Measurements from ENCODE around the gene PCGF3.
"Not testable (repeated sequence)": the region's sequence is repeated elsewhere in the genome, so short reads cannot be mapped to it uniquely, and the experiment has no call there.

PCGF3 gene

DNA sequence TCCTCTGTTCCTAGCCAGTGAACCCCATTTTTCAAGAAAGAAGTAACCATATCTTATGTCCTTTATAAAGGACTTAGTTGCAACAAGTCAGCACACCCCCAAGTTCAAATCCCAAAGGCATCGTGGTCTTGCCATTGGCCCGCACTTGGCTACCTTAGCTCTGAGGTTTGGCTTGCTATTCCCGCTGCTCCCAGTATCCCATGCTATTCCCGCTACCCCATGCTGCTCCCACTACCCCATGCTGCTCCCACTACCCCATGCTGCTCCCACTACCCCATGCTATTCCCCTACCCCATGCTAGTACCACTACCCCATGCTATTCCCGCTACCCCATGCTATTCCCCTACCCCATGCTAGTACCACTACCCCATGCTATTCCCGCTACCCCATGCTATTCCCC lies 37.4 kb upstream of the PCGF3 start:
- DNase-seq (ENCODE audit: low read depth in 2 of 2), result not testable (repeated sequence)

DNA sequence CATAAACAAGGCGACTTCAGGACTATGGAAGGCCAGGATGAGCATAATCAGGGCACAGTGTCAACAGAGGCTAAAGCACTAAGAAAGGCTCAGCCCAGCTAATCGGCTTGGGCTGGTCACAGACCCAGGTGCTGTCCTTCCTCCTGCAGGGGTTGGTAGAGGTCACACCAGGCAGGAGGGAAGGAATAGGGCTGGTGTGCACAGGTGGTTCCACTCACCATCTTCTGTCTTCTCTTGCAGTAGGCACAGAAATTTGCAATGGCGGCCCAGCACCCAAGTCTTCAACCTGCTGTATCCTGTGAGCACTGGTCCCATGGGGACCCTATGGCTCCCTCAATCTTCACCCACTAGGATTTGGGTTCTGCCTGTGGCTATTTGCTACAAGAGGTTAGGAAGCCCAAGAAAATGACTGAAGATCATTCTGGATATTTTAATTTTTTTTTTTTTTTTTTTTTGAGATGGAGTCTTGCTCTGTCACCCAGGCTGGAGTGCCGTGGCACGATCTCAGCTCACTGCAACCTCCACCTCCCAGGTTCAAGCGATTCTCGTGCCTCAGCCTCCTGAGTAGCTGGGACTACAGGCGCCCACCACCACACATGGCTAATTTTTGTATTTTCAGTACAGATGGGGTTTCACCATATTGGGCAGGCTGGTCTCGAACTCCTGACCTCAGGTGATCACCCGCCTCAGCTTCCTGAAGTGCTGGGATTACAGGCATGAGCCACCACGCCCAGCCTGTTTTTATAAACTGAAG lies 35.6 kb upstream of the PCGF3 start:
- not testable (repeated sequence) for DNase-seq (ENCODE audit: low read depth in 2 of 2)

DNA sequence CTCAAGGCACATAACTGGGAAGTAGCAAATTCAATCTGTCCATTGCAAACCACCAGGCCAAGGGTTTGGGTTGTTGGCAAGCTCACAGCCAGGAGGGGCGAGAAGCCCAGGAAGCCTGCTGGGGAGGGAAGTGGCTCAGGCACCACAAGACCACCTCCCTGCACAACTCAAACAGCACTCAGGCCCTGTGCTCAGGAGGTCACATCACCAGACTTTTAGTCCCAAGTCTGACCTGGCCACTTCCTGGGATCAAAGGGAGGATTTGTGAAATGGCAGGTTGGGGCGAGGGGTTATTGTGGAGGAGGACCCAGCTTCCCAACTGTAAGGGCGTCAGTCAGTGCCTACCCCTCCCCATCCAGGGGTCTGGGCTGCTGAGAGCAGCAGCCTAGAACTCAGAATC lies 33.9 kb upstream of the PCGF3 start:
- no peak for DNase-seq (ENCODE audit: low read depth in 2 of 2)

DNA sequence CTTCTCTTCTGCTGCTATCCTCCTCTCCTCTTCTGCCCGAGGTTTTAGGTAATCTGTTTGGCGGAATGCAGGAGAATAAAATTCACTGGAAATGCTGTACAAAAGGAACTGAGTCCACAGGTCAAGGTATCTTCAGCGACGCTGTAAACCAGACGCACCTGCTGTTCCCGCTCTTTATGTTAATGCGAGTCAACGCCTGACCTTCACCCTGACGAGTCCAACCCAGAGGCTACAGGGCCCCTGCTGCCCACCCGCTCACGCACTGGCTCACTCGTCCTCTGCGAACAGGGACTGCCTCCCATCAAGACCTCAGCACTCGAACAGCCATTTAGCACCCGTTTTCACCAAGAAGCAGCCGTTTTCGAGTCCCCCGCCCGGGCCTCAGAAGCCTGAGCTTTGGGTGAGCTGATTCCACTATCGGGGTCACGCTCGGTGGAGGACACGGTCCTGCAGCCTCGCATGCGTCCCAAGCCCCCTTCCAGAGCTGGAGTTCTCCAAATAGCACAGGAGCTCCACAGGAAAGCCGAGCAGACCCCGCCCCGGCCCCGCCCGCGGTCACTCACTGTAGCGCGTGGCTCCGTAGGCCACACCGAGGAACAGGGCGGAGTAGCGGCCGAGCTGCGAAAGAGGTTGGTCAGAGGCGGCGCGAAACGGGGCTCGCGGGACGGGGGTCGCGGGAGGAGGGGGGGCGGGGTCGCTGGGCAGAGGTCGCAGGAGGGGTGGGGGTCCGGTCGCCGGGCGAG lies 32.1 kb upstream of the PCGF3 start:
- DNase-seq (ENCODE audit: low read depth in 2 of 2), result no peak

DNA sequence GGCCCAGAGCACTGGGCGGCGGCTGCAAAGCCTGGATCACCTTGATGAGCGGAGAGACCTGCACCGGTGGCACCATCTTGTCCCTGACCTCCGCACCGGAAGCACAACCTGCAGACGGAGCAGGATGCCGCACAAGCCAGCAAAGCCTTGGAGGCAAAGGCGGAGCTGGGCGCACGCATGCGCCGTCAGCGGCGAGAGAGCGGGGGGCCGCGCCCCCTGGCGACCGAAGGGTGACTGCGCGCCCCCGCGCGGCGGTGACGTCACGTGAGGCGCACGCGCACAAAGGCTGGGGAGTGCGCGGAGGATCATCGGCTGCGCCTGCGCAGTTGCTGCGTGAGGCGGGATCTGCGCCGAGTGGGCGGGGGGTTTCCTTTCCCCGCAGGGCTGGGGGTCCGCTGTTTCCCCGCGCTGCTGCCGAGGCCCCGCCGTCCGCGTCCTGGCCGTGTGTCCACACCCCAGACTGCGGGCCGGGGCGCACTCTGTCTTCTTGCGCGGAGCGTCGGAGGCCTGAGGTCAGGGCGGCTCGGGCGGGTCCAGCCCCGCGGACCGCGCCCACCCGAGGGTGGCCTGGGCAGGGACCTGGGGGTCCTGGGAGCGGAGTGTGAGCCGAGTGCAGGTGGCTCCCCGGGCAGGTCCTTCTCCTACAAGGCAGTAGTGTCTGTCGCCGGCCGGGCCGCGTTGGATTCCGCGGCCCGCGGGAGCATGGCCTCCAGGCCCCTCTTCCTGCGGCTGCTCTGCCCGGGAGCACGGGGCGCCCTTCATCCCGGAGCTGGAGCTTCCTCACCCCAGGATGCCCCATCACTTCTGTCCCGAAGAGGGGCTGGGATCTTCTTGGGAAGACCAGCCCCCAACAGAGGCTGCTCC lies 31.2 kb upstream of the PCGF3 start, which contains the start of the genes ATP5ME and MYL5:
TSS of gene ATP5ME (minus strand) at position 105 of the 864 bp plus-strand sequence. CDS start at position 76, 29 bp downstream.
TSS of gene MYL5 (plus strand) at position 371 of the 864 bp plus-strand sequence. CDS start 3,485 bp downstream, outside the sequence.
- peak; percentile 93 to 96 for DNase-seq (ENCODE audit: low read depth in 2 of 2)

DNA sequence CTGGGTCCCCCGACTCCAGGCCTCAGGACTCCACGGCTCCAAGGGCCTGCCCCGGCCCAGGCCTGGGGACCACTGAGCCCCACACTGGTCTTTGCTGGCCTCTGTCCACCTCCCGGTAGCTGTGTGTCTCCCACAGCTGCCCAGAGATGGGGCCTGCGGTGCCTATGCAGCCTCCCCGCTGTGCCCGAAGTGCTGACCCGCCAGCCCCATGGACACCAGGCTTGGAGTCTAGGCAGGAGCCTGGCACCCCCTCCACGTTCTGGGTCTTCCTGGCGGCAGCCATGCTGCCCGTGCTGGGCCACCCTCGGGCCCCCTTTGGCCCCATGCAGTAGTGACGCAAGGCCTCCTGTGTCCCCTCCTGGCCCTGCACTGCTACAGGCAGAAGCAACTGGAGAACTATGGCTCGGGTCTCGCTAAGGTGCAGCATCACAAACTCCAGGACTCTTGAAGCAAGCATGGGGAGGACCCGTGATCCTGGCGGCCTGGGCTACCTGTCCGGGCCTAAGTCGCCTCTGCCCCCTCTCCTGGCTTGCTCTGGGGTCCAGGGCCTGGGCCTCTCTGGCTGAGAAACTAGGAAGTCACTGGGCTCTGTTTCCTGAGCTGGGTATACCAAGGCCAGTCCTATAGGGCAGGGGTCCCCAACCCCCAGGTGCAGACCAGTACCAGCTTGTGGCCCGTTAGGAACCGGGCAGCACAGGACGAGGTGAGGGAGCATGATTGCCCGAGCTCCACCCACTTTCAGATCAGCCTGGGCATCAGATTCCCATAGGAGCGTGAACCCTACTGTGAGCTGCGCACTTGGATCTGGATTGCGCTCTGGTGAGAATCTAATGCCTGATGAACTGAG lies 30.4 kb upstream of the PCGF3 start:
- no peak for DNase-seq (ENCODE audit: low read depth in 2 of 2)

DNA sequence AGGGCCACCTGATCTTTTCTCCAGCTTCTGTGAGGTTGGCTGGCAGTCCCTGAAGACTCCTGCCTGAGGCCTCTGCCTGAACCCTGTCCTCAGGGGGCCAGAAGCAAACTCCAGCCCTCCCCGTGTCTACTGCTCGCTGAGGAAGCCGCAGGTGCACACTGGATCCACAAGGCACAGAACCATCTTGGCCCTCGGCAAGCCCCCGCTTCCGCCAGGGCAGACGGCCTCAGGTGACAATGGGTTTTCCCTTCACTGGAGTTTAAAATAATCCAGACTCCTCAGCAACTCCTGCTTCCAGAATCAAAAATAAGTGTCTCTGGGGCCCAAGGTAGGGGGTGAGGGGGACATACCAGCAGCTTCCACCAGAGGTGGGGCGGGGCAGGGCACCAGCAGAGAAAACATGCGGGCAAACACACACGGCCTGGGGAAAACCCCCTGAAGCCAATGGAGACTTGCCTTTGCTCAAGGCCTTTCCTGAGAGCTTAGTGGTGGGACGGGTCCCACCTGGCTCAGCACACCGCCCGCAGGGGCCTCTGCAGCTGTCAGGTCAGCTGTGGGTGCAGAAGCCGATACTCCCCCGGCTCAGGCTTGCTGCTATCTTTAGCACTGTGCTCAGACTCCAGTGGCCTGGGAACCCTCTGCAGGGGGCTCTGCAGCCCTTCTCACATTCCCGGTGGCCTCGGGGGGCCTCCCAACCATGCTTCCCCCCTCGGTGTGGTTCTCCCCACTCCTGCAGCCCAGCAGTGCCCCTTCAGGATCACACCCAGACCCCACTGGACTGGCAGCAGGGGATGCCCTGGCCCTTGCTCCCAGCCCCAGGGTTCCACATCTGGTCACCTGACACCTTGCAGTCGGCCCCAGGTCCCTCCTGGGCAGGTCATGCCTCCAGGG lies 29.4 kb upstream of the PCGF3 start:
- no peak for DNase-seq (ENCODE audit: low read depth in 2 of 2)

DNA sequence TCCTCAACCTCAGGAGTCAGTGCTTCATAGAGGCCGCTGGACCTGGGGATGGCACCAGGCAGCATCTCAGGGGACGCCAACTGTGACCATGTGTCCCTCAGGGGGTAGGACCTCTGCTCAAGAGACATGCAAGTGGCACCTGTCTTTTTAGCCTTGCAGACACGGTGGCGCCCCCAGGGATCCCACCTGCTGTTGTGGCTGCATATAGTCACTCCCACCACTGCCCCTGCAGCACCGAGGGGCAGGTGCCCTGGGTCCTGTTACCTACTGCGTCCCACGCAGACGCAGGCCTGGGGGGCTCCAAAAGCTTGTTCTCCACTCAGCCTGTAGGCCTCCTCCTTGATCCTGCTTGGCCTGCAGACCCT lies 28.8 kb upstream of the PCGF3 start:
- no peak for DNase-seq (ENCODE audit: low read depth in 2 of 2)

DNA sequence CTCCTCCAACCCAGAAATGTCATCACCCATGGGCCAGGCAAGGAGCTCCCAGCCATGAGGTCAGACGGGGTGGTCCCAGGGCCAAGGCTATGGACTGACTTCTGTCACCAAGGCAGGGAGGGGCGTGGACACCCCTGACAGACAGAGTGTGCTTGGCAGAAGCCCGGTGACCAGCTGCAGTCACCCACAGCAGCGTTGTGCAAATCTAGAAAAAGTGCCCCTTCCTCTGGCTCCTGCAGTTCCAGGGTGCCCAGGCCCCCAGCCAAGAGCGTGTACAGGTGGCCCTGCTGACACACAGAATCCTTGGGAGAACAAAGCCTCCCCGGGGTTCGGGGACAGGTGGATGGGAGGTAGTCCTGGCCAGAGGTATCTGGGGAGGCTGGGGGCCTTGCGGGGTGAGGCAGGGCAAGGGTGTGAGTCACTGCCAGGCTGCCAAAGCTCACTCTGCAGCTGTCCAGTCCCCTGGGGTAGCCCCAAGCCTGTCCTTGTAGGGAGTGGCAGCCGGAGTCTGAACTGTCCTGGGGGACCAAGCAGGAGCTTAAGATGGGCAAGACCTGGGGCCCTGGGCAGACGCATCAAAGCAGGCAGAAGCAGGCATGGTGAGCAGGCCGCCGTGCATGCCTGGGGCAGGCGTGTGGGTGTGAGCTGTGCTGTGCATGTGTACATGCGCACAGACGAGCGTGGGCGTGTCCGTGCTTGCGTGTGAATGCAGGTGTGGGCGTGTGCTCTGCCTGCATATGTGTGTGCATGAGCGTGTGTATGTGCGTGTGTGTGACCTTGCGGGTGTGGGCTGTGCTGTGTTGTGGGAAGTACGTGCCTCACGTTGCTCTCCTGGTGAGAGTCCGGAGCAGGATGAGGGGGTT lies 28.0 kb upstream of the PCGF3 start:
- no peak for DNase-seq (ENCODE audit: low read depth in 2 of 2)

DNA sequence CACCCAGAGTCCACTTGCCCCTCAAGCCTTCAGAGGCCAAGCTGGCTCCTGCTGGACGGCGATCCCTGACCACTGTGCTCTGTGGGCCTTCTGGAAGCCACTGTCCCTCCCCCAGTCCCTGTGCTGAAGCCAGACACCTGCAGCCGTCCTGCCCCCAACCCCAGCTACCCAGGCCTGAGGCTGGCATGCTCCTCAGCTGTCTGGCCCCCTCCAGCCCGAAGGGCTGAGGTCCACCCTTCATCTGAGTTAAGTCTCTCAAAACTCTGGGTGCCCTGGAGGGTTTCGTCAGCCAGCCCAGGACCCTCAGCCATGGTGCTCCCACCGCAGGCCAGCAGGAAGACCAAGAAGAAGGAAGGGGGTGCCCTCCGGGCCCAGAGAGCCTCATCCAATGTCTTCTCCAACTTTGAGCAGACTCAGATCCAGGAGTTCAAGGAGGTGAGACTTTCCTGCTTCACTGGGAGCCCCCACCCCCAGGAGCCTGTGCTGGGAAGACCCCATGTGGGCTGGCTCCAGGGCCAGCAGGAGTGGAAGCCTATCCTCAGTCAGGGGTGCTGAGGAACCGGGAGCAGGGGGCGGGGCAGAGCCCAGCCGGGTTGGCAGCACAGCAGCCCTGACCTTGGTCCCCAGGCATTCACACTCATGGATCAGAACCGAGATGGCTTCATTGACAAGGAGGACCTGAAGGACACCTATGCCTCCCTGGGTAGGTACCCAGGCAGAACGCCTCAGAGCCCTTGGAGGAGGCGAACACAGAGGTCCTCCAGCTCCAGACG lies 27.1 kb upstream of the PCGF3 start:
- no peak for DNase-seq (ENCODE audit: low read depth in 2 of 2)

DNA sequence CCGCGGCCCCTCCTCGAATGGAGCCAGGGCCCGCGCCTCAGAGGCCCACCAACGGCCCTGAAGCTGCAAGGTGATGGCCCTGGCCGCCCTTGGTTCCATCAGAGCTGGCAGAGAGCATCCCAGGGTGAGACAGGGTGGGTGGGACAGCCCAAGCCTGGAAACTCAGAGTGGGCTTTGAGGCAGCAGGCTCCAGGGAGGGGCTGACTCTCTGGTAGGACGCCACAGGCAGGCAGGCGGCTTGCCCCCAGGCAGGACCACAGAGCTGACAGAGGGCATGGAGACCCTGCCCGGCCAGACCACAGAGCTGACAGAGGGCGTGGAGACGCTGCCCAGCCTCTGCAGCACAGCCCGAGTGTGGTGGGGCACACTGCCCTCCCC lies 26.5 kb upstream of the PCGF3 start:
- DNase-seq (ENCODE audit: low read depth in 2 of 2), result no peak

DNA sequence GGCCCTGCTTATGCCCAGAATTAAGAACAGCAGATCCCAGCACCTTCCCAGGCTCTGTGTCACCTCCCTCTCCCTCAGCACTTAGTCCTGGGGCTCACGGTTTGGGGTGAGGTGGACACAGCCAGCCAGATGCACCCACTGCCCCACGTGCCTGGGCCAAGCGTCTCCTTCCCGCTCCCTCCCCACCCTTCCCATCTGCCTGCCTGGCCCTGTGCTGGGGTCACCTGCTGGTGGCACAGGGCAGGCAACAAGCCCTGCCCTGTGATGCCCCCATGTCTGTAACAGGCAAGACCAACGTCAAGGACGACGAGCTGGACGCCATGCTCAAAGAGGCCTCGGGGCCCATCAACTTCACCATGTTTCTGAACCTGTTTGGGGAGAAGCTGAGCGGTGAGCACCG lies 26.0 kb upstream of the PCGF3 start:
- DNase-seq (ENCODE audit: low read depth in 2 of 2), result no peak

DNA sequence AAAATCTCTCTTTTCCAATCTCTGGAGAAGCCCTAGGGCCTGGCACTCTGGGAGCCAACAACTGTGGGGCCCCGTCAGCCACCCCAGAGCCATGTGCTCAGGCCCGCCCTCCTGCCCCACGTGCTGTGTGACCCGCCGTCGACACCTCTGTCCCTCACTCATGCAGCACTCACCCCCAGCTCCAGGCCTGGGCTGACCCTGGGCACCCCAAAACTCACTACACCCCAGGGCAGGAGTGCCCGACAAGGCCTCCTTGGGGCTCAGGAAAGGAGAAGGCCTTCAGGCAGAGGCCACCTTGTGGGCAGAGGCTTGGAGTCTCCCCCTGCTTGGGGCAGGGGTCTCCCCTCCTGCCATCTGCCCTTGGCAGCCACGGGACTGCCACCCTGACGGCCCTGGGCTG lies 25.5 kb upstream of the PCGF3 start:
- DNase-seq (ENCODE audit: low read depth in 2 of 2), result no peak

DNA sequence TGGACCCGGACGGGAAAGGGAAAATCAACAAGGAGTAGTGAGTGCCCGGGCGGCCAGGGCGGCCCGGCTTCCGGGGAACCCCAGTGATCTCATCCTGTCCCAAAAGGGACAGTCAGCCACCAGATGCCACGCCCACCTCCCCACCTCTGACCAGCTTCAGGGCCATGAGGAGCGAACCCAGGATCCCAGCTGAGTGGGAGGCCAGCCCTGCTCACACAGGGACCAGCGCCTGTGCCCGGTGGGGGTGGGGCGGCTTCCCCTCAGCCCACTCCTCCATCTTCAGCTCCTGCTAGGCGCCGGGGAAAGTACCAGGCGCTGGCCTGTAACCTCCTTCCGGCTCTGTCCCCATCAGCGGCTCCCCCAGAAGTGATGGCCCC lies 25.1 kb upstream of the PCGF3 start:
- DNase-seq (ENCODE audit: low read depth in 2 of 2), result no peak

DNA sequence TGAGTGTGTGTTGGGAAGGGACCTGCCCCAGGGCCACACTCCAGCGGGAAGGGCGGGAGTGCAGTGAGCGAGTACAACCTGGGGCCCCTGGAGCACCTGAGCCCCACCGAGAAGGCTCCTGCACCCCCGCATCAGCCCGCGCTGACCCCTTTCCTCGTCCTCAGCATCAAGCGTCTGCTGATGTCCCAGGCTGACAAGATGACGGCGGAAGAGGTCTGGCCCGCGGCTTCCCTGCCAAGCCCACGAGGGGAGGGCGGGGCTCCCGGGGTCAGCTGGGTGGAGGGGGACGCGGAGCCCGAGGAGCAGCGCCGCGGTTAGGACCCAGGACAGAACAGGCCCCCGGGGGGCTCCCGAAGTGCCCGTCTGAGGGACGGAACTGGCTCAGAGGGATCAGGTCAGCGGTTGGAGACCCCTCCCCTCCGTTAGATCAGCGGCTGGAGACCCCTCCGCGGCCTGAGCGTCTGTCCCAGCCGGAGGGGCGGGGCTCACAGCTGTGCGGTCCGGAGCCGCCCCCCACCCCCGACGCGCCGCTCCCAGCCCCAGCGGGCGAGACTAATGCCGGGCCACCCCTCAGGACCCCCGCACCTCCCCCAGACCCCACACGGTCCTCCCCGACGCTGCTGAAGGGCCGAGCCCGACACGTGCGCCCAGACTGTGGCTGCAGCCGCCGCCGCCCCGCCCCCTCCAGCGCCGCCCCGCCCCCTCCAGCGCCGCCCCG lies 24.5 kb upstream of the PCGF3 start:
- peak in 1 of 2 donors; percentile 50 for DNase-seq (ENCODE audit: low read depth in 2 of 2)

DNA sequence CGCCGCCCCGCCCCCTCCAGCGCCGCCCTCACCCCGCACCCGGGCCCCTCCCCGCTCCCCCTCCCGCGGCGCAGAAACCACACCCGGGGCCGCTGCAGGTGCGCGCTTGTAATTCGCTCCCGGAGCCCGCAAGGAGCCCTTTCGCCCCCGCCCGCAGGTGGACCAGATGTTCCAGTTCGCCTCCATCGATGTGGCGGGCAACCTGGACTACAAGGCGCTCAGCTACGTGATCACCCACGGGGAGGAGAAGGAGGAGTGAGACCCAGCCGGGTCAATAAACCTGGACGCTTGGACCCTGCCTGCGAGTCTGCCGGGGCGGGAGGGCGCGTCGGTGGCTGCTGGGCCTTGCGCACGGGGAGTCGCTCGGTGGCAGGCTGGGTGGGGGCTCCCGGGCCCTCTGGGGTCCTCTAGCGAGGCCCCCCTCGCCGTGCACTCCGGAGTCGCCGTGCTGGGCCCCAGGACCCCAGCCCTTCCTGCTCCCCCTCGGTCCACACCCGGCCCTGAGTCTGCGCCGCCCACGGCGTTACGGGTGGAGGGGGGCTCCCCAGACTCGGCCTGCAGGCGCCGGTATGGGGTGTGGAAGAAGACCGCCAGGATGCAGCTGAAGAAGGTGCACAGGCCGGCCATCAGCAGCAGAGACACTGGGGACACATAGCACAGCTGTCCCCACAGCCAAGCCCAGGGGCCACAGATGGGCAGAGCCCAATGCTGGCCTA lies 23.7 kb upstream of the PCGF3 start:
- no peak for DNase-seq (ENCODE audit: low read depth in 2 of 2)

DNA sequence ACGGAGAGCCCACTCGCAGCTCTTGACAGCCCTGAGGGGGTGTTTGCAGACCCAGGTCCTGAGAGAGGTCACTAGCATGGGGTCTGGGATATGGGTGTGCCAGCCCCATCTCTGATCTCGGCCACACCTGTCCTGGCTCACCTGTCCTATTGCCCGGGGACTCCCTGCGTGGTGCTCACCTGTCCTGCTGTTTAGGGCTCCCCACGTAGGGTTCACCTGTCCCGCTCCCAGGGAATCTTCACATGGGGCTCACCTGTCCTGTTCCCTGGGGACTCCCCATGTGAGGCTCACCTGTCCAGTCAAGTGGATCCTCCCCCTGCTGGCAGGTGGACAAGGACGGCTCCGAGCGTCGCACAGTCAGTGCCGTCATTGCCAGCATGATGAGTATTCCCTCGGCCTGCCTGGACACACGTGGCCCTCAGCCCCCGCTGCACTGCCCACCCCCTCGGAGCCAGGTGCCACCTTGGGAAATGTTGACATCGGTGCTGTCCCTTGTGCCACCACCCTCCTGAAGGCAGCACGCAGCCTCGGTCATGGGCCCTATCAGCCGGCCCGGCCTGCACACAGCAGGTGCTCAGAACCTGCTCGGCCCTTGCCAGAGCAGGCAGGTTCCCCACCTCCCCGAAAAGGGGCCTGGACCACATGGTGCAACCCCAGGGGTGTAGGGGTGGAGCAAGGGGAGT lies 23.0 kb upstream of the PCGF3 start:
- DNase-seq (ENCODE audit: low read depth in 2 of 2), result no peak

Data from stimulated activated CD8-positive, alpha-beta memory T cell treated with anti-CD3 and anti-CD28 coated beads, Interleukin-2, amount 100 ng/mL, for 48 hours (primary cell).